OCI-LY3 (cell line): Measurements from ENCODE around the gene UBASH3A.

Source experiments
- CTCF ChIP-seq: fragments of 200-600, 300-600 bp; sonication (generic); IDR thresholded peaks from 2 replicates; pipeline ENCODE4 v1.5.1; 2014; ENCODE audit warnings: antibody characterized with exemption, low read length, low read depth
- EZH2phosphoT487 ChIP-seq: fragments of 200-600 bp; shearing (Covaris generic); IDR thresholded peaks from 2 replicates; pipeline ENCODE4 v1.6.1; 2018; ENCODE audit warnings: antibody characterized with exemption, mixed run types, low read depth

- TF ChIP-seq CTCF = no peak
- no peak for TF ChIP-seq EZH2phosphoT487
Observed at GRCh38 chr21:42414928-42415769, 11.4 kb downstream of the UBASH3A start.
